A673 (cell line): ENCODE measurements around the gene GLOD4.

Source experiments
- EZH2 ChIP-seq: fragments of 200-600 bp; sonication (generic); IDR thresholded peaks from 2 replicates; pipeline ENCODE4 v1.6.1; 2017; ENCODE audit warnings: borderline replicate concordance, low read depth, mild to moderate bottlenecking, mixed read lengths, antibody characterized with exemption, low read length; ENCODE audit not compliant: poor library complexity, severe bottlenecking
- TF ChIP-seq, protein P1 (sequence below): fragments of 300-800, 200-600 bp; sonication (generic); conservative IDR thresholded peaks from 2 replicates; pipeline ENCODE4 v1.5.1; 2017; ENCODE audit warnings: low read depth, mild to moderate bottlenecking, antibody characterized with exemption, low read length, moderate library complexity, mixed read lengths

DNA sequence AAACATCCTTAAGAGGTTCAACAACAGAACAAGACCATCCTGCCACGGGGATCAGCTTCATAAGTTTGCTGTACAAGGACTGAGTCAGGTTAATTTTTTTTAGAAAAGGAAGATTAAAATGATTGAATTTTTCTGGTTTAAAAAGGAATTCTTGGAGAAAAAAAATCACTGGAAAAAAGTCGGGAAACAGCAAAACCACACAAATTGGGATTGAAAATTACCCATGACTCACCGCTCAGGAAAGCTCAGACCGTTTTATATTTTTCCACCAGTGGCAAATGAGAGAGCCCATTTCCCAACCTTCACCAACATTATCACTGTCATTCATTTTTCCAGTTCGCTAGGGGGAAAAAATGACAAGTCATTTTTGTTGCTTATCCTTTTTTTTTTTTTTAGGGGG, 46.7 kb upstream of the GLOD4 start:
- TF ChIP-seq, protein P1, sequence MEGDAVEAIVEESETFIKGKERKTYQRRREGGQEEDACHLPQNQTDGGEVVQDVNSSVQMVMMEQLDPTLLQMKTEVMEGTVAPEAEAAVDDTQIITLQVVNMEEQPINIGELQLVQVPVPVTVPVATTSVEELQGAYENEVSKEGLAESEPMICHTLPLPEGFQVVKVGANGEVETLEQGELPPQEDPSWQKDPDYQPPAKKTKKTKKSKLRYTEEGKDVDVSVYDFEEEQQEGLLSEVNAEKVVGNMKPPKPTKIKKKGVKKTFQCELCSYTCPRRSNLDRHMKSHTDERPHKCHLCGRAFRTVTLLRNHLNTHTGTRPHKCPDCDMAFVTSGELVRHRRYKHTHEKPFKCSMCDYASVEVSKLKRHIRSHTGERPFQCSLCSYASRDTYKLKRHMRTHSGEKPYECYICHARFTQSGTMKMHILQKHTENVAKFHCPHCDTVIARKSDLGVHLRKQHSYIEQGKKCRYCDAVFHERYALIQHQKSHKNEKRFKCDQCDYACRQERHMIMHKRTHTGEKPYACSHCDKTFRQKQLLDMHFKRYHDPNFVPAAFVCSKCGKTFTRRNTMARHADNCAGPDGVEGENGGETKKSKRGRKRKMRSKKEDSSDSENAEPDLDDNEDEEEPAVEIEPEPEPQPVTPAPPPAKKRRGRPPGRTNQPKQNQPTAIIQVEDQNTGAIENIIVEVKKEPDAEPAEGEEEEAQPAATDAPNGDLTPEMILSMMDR = no peak
- TF ChIP-seq EZH2 = no peak
